ENCODE measurements around the gene FBN1. TPM values are rescaled to one million over a fixed set of nuclear protein-coding genes. Genes with fewer than 3 reads are reported as not detected.

Gene FBN1
- total and polyA plus RNA-seq, 10 of the 15 experiments (the other 5 are each of a cell fraction or from before 2014, with no cell fraction given): 2.2 to 15.3 (median 7.0) TPM

GRCh38 chr15:48505067-48505466, 140.4 kb downstream of the FBN1 start:
- ATAC-seq (no peak), FAIRE-seq (no peak), DNase-seq (ENCODE audit: low read depth, low spot score) (no peak)
- Histone ChIP-seq H3K4me1 (ENCODE audit: control insufficient read depth, insufficient read depth, low read length) (no peaks in the 10 kb centered on the region), H4K20me1 (ENCODE audit: control insufficient read depth, insufficient read depth) (no peaks in the 10 kb centered on the region), H3K9ac (ENCODE audit: control insufficient read depth, insufficient read depth, low read length) (no peak overlapping the region), H3K27me3 (replicated peaks in 1 of 2; ENCODE audit: control insufficient read depth in 2 of 2, insufficient read depth in 2 of 2, low read length in 1 of 2) (no peaks in the 10 kb centered on the region), H2AFZ (ENCODE audit: control insufficient read depth, low read depth, low read length) (no peak overlapping the region), H3K9me3 (replicated peaks; ENCODE audit: control insufficient read depth, insufficient read depth, low read length) (no peaks in the 10 kb centered on the region), H3K27ac (ENCODE audit: control insufficient read depth, insufficient read depth) (no peak overlapping the region), H3K4me3 (no peak overlapping the region), H3K4me2 (ENCODE audit: control insufficient read depth, insufficient read depth) (no peak overlapping the region), H3K79me2 (ENCODE audit: control insufficient read depth, insufficient read depth, low read length) (no peaks in the 10 kb centered on the region), H3K36me3 (ENCODE audit: control insufficient read depth in 2 of 2, insufficient read depth in 2 of 2, low read length in 1 of 2) (no peaks in the 10 kb centered on the region)
- POLR2A ChIA-PET: no interaction called here
- SMC1A ChIA-PET (ENCODE audit: uncharacterized antibody, unreplicated experiment): interaction anchor here (0.8 to 1.1 kb wide), 2 partner anchors 85 to 120 kb away, joined by 3 read pairs; no protein-coding TSS in a partner anchor
- intact Hi-C loops (cut with micrococcal nuclease; ENCODE audit: unreplicated experiment) (loop anchor here (10.0 kb wide), 1 partner anchor 290 kb away; no protein-coding TSS in a partner anchor), in situ Hi-C loops (cut with MboI) (no loop called here)
- no TSS peak for BruUV-seq (replicated peaks)
- RAD21 ChIA-PET (ENCODE audit: unreplicated experiment): no interaction called here
- CTCF ChIA-PET: no interaction called here
- WGBS (ENCODE audit: insufficient coverage, insufficient replicate concordance, low lambda C conversion rate, missing lambda C conversion rate): 93% methylated on average over 3 of the region's 3 CpGs
- TF ChIP-seq ZNF274 (IDR thresholded peaks at IDR 0.05; ENCODE audit: insufficient read depth, insufficient read length) (no peak), YY1 (IDR thresholded peaks at IDR 0.05; ENCODE audit: low read depth, low read length) (no peak), CHD4 (IDR thresholded peaks at IDR 0.05) (no peak), IKZF1 (conservative IDR thresholded peaks at IDR 0.05) (no peak), HDAC2 (IDR thresholded peaks at IDR 0.05) (no peak), DPF2 (IDR thresholded peaks at IDR 0.05) (no peak), CUX1 (IDR thresholded peaks at IDR 0.05; ENCODE audit: insufficient replicate concordance, low read depth, low read length) (no peak), USF1 (IDR thresholded peaks at IDR 0.05; ENCODE audit: borderline replicate concordance, extremely low read length, insufficient read depth, low read depth, low read length) (no peak), ZNF384 (IDR thresholded peaks at IDR 0.05; ENCODE audit: borderline replicate concordance, low read depth, low read length) (no peak), STAT3 (IDR thresholded peaks at IDR 0.05; ENCODE audit: low read depth, low read length) (no peak), JUND (IDR thresholded peaks at IDR 0.05; ENCODE audit: low read depth, low read length) (no peak), NR2C2 (IDR thresholded peaks at IDR 0.05; ENCODE audit: borderline replicate concordance, control insufficient read depth, insufficient read length, low read depth) (no peak), ETV6 (conservative IDR thresholded peaks at IDR 0.05 in 1 of 2, IDR thresholded peaks at IDR 0.05 in 1 of 2; ENCODE audit: borderline replicate concordance in 1 of 2, low read depth in 1 of 2) (no peak)
- TF ChIP-seq, protein P1, sequence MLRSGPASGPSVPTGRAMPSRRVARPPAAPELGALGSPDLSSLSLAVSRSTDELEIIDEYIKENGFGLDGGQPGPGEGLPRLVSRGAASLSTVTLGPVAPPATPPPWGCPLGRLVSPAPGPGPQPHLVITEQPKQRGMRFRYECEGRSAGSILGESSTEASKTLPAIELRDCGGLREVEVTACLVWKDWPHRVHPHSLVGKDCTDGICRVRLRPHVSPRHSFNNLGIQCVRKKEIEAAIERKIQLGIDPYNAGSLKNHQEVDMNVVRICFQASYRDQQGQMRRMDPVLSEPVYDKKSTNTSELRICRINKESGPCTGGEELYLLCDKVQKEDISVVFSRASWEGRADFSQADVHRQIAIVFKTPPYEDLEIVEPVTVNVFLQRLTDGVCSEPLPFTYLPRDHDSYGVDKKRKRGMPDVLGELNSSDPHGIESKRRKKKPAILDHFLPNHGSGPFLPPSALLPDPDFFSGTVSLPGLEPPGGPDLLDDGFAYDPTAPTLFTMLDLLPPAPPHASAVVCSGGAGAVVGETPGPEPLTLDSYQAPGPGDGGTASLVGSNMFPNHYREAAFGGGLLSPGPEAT (IDR thresholded peaks at IDR 0.05; ENCODE audit: low read depth): no peak
- TF ChIP-seq, protein P2, sequence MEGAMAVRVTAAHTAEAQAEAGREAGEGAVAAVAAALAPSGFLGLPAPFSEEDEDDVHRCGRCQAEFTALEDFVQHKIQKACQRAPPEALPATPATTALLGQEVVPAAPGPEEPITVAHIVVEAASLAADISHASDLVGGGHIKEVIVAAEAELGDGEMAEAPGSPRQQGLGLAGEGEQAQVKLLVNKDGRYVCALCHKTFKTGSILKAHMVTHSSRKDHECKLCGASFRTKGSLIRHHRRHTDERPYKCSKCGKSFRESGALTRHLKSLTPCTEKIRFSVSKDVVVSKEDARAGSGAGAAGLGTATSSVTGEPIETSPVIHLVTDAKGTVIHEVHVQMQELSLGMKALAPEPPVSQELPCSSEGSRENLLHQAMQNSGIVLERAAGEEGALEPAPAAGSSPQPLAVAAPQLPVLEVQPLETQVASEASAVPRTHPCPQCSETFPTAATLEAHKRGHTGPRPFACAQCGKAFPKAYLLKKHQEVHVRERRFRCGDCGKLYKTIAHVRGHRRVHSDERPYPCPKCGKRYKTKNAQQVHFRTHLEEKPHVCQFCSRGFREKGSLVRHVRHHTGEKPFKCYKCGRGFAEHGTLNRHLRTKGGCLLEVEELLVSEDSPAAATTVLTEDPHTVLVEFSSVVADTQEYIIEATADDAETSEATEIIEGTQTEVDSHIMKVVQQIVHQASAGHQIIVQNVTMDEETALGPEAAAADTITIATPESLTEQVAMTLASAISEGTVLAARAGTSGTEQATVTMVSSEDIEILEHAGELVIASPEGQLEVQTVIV (IDR thresholded peaks at IDR 0.05; ENCODE audit: borderline replicate concordance, partially characterized antibody): no peak
